ENCODE measurements around the gene LMTK2. TPM values are rescaled to one million over a fixed set of nuclear protein-coding genes. Genes with fewer than 3 reads are reported as not detected.

The LMTK2 gene
- total RNA-seq, 1 donor from 2014 or later = 8.4 TPM

DNA sequence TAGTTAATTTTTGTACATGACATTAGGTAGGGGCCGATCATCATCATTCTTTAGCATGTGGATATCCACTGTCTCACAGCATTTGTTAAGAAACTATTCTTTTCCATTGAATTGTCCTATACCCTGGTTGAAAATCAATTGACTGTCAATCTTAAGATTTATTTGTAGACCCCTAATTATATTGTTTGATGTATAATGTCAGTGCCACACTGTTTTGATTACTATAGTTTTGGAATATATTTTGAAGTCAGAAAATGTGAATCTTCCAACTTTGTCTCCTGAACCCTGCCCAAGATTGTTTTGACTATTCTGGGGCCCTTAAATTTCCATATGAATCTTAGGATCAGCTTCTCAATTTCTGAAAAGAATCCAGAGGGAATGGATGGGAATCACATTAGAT is 6.6 kb upstream of the LMTK2 start:
- Histone ChIP-seq H3K4me3 (ENCODE audit: low read length in 3 of 3) (no peak overlapping the region), H3K27ac (ENCODE audit: low read depth, low read length) (no peak overlapping the region), H3K9me3 (ENCODE audit: control insufficient read depth in 3 of 3, low read length in 3 of 3) (peaks cover 3 to 5% (median 4%) of the 10 kb centered on the region in 3 donors), H3K36me3 (ENCODE audit: control insufficient read depth in 3 of 3, insufficient read depth in 3 of 3, low read length in 3 of 3) (no peaks in the 10 kb centered on the region), H3K27me3 (ENCODE audit: control insufficient read depth in 3 of 3, insufficient read depth in 3 of 3, low read length in 3 of 3) (no peaks in the 10 kb centered on the region), H3K9ac (ENCODE audit: low read depth in 1 of 3, low read length in 3 of 3) (no peak overlapping the region), H3K4me1 (ENCODE audit: control insufficient read depth in 3 of 3, insufficient read depth in 3 of 3, low read length in 3 of 3) (no peaks in the 10 kb centered on the region)

- H3K9ac ChIP-seq (ENCODE audit: low read depth in 1 of 3, low read length in 3 of 3) = no peak overlapping the region
- H3K27ac ChIP-seq (ENCODE audit: low read depth, low read length) = no peak overlapping the region
- peaks cover 2 to 5% (median 3%) of the 10 kb centered on the region in 3 donors for H3K4me1 ChIP-seq (ENCODE audit: control insufficient read depth in 3 of 3, insufficient read depth in 3 of 3, low read length in 3 of 3)
- H3K9me3 ChIP-seq (ENCODE audit: control insufficient read depth in 3 of 3, low read length in 3 of 3) = peaks cover 0 to 4% (median 1%) of the 10 kb centered on the region in 3 donors
- H3K36me3 ChIP-seq (ENCODE audit: control insufficient read depth in 3 of 3, insufficient read depth in 3 of 3, low read length in 3 of 3) = no peaks in the 10 kb centered on the region
- H3K4me3 ChIP-seq (ENCODE audit: low read length in 3 of 3) = no peak overlapping the region
- no peaks in the 10 kb centered on the region for H3K27me3 ChIP-seq (ENCODE audit: control insufficient read depth in 3 of 3, insufficient read depth in 3 of 3, low read length in 3 of 3)
Observed at GRCh38 chr7:98102170-98102569, 4.5 kb upstream of the LMTK2 start.

DNA sequence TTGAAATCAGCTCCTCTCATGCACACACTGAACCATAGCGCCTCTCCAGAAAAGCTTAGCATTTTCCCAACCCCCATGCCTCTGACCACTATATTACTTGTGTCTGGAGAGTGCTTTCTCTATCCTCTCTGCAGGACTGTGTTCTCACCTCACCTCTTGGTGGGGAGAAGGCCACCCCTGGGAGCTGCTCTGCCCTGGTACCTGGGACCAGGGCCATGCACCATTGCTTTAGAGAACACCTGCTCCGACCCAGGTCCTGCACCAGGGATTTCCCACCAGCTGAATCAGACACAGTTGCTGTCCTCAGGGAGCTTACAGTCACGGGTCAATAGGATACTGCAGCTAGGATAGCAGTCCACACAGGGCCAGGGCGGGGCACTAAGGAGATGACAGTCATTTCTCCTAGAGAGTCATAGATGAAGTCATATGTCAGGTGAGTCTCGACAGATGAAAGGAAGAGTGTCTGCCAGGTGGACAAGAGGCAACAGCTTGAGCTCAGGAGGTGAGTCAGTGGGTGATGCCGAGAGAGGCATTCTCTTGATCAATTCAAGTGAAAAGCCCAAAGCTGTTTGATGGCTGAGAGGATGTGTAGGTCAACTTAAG is 619 bp upstream of the LMTK2 start:
- H3K9me3 ChIP-seq (ENCODE audit: control insufficient read depth in 3 of 3, low read length in 3 of 3) = no peaks in the 10 kb centered on the region
- H3K9ac ChIP-seq (ENCODE audit: low read depth in 1 of 3, low read length in 3 of 3) = peak overlapping the region in 1 of 3 donors; percentile 33
- H3K4me1 ChIP-seq (ENCODE audit: control insufficient read depth in 3 of 3, insufficient read depth in 3 of 3, low read length in 3 of 3) = peaks cover 6 to 13% (median 11%) of the 10 kb centered on the region in 3 donors
- no peak overlapping the region for H3K27ac ChIP-seq (ENCODE audit: low read depth, low read length)
- H3K36me3 ChIP-seq (ENCODE audit: control insufficient read depth in 3 of 3, insufficient read depth in 3 of 3, low read length in 3 of 3) = no peaks in the 10 kb centered on the region
- H3K27me3 ChIP-seq (ENCODE audit: control insufficient read depth in 3 of 3, insufficient read depth in 3 of 3, low read length in 3 of 3) = no peaks in the 10 kb centered on the region
- H3K4me3 ChIP-seq (ENCODE audit: low read length in 3 of 3) = peak overlapping the region in 2 of 3 donors; percentile 2 to 13

GRCh38 chr7:98107313-98107721 is 655 bp downstream of the LMTK2 start:
- Histone ChIP-seq H3K27ac (ENCODE audit: low read depth, low read length) (peak overlapping the region; percentile 89), H3K9me3 (ENCODE audit: control insufficient read depth in 3 of 3, low read length in 3 of 3) (no peaks in the 10 kb centered on the region), H3K4me1 (ENCODE audit: control insufficient read depth in 3 of 3, insufficient read depth in 3 of 3, low read length in 3 of 3) (peaks cover 6 to 13% (median 11%) of the 10 kb centered on the region in 3 donors)

GRCh38 chr7:98110249-98111022 is 3.8 kb downstream of the LMTK2 start:
- Histone ChIP-seq H3K27me3 (ENCODE audit: control insufficient read depth in 3 of 3, insufficient read depth in 3 of 3, low read length in 3 of 3) (no peaks in the 10 kb centered on the region), H3K4me1 (ENCODE audit: control insufficient read depth in 3 of 3, insufficient read depth in 3 of 3, low read length in 3 of 3) (peaks cover 6 to 13% (median 11%) of the 10 kb centered on the region in 3 donors), H3K9ac (ENCODE audit: low read depth in 1 of 3, low read length in 3 of 3) (peak overlapping the region in 1 of 3 donors; percentile 4), H3K27ac (ENCODE audit: low read depth, low read length) (no peak overlapping the region), H3K36me3 (ENCODE audit: control insufficient read depth in 3 of 3, insufficient read depth in 3 of 3, low read length in 3 of 3) (no peaks in the 10 kb centered on the region), H3K9me3 (ENCODE audit: control insufficient read depth in 3 of 3, low read length in 3 of 3) (no peaks in the 10 kb centered on the region), H3K4me3 (ENCODE audit: low read length in 3 of 3) (no peak overlapping the region)

More at GRCh38 chr7:98107313-98107721, 655 bp downstream of the LMTK2 start:
- Histone ChIP-seq H3K36me3 (ENCODE audit: control insufficient read depth in 3 of 3, insufficient read depth in 3 of 3, low read length in 3 of 3) (no peaks in the 10 kb centered on the region), H3K9ac (ENCODE audit: low read depth in 1 of 3, low read length in 3 of 3) (peak overlapping the region; percentile 74 to 91 (median 87)), H3K27me3 (ENCODE audit: control insufficient read depth in 3 of 3, insufficient read depth in 3 of 3, low read length in 3 of 3) (no peaks in the 10 kb centered on the region), H3K4me3 (ENCODE audit: low read length in 3 of 3) (peak overlapping the region; percentile 86 to 95 (median 91))

GRCh38 chr7:98112077-98112476 is 5.4 kb downstream of the LMTK2 start:
- no peak overlapping the region for H3K27ac ChIP-seq (ENCODE audit: low read depth, low read length)
- no peaks in the 10 kb centered on the region for H3K27me3 ChIP-seq (ENCODE audit: control insufficient read depth in 3 of 3, insufficient read depth in 3 of 3, low read length in 3 of 3)
- peaks cover 4 to 10% (median 9%) of the 10 kb centered on the region in 3 donors for H3K4me1 ChIP-seq (ENCODE audit: control insufficient read depth in 3 of 3, insufficient read depth in 3 of 3, low read length in 3 of 3)
- no peak overlapping the region for H3K9ac ChIP-seq (ENCODE audit: low read depth in 1 of 3, low read length in 3 of 3)
- H3K9me3 ChIP-seq (ENCODE audit: control insufficient read depth in 3 of 3, low read length in 3 of 3) = no peaks in the 10 kb centered on the region
- H3K36me3 ChIP-seq (ENCODE audit: control insufficient read depth in 3 of 3, insufficient read depth in 3 of 3, low read length in 3 of 3) = no peaks in the 10 kb centered on the region
- H3K4me3 ChIP-seq (ENCODE audit: low read length in 3 of 3) = no peak overlapping the region

GRCh38 chr7:98115746-98116525 is 9.3 kb downstream of the LMTK2 start:
- Histone ChIP-seq H3K9ac (ENCODE audit: low read depth in 1 of 3, low read length in 3 of 3) (no peak overlapping the region), H3K27me3 (ENCODE audit: control insufficient read depth in 3 of 3, insufficient read depth in 3 of 3, low read length in 3 of 3) (no peaks in the 10 kb centered on the region), H3K4me1 (ENCODE audit: control insufficient read depth in 3 of 3, insufficient read depth in 3 of 3, low read length in 3 of 3) (peaks cover 0 to 10% (median 2%) of the 10 kb centered on the region in 3 donors)

DNA sequence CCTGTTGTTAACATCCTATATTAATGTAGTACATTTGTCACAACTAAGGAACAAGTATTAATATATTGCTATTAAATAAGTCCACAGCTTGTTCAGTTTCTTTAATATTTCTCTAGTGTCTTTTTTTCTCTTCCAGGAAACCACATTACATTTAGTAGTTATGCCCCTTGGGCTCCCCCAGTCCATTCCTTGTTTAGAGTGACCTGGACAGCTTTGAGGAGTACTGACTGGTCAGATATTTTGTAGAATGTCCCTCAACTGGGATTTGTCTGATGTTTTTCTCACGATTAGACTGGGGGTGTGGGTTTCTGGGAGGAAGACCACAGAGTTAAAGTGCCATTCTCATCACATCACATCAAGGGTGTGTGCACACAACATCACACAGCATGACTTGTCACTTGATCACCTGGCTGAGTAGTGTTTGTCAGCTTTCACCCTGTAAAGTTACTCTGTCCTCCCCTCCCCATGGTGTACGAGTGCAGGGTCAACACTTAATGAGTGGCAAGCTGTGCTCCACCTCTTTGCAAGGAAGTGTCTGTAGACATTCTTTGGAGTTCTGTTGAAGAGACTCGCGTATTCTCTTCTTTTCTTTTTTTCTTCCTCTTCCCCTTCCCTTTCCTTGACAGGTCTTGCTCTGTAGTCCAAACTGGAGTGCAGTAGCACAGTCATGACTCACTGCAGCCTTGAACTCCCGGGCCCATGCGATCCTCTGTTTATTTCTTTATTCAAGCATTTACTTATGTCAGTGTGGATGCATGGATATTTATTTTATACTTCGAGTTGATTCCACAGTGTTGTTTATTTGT is 10.2 kb downstream of the LMTK2 start:
- Histone ChIP-seq H3K4me1 (ENCODE audit: control insufficient read depth in 3 of 3, insufficient read depth in 3 of 3, low read length in 3 of 3) (peaks cover 0 to 10% (median 2%) of the 10 kb centered on the region in 3 donors), H3K9me3 (ENCODE audit: control insufficient read depth in 3 of 3, low read length in 3 of 3) (no peaks in the 10 kb centered on the region), H3K27me3 (ENCODE audit: control insufficient read depth in 3 of 3, insufficient read depth in 3 of 3, low read length in 3 of 3) (no peaks in the 10 kb centered on the region), H3K36me3 (ENCODE audit: control insufficient read depth in 3 of 3, insufficient read depth in 3 of 3, low read length in 3 of 3) (no peaks in the 10 kb centered on the region), H3K27ac (ENCODE audit: low read depth, low read length) (no peak overlapping the region), H3K4me3 (ENCODE audit: low read length in 3 of 3) (no peak overlapping the region), H3K9ac (ENCODE audit: low read depth in 1 of 3, low read length in 3 of 3) (no peak overlapping the region)

More at GRCh38 chr7:98115746-98116525, 9.3 kb downstream of the LMTK2 start:
- Histone ChIP-seq H3K36me3 (ENCODE audit: control insufficient read depth in 3 of 3, insufficient read depth in 3 of 3, low read length in 3 of 3) (no peaks in the 10 kb centered on the region), H3K27ac (ENCODE audit: low read depth, low read length) (no peak overlapping the region), H3K9me3 (ENCODE audit: control insufficient read depth in 3 of 3, low read length in 3 of 3) (no peaks in the 10 kb centered on the region), H3K4me3 (ENCODE audit: low read length in 3 of 3) (no peak overlapping the region)

- H3K27me3 ChIP-seq (ENCODE audit: control insufficient read depth in 3 of 3, insufficient read depth in 3 of 3, low read length in 3 of 3) = no peaks in the 10 kb centered on the region
- H3K27ac ChIP-seq (ENCODE audit: low read depth, low read length) = no peak overlapping the region
- peaks cover 0 to 10% (median 2%) of the 10 kb centered on the region in 3 donors for H3K4me1 ChIP-seq (ENCODE audit: control insufficient read depth in 3 of 3, insufficient read depth in 3 of 3, low read length in 3 of 3)
- no peak overlapping the region for H3K4me3 ChIP-seq (ENCODE audit: low read length in 3 of 3)
- no peaks in the 10 kb centered on the region for H3K9me3 ChIP-seq (ENCODE audit: control insufficient read depth in 3 of 3, low read length in 3 of 3)
- peak overlapping the region in 1 of 3 donors; percentile 18 for H3K9ac ChIP-seq (ENCODE audit: low read depth in 1 of 3, low read length in 3 of 3)
- no peaks in the 10 kb centered on the region for H3K36me3 ChIP-seq (ENCODE audit: control insufficient read depth in 3 of 3, insufficient read depth in 3 of 3, low read length in 3 of 3)
Observed at GRCh38 chr7:98119256-98119918, 12.7 kb downstream of the LMTK2 start.
